GM21737 (cell line): ENCODE measurements around the gene OTOF.

Experiments used
- ATAC-seq: cut with Tn5 transposase; IDR thresholded peaks from one replicate; pipeline ENCODE4 v1.9.1; 2021; ENCODE audit warnings: mild to moderate bottlenecking, moderate library complexity; ENCODE audit not compliant: unreplicated experiment

OTOF gene

GRCh38 chr2:26477911-26478253 lies at the start of gene OTOF:
OTOF (minus strand) TSS chr2:26478124.
- no peak for ATAC-seq

DNA sequence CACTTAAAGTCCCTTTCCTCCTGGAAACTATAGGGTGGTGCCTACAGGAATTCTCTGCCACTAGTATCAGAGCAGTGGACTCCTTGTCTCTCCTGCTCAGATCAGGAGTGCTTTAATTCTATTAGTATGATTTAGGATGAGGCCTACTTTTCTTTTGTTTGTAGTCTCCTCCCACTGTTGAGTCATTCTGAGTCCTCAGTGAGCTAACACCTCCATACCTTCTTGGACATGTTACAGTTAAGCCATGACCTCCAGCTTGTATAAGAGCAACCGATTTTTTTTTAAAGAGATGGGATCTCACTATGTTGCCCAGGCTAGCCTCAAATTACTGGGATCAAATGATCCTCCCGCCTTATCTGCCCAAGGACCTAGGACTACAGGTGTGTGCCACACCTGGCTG lies 48.7 kb upstream of the OTOF start:
- ATAC-seq, result no peak

DNA sequence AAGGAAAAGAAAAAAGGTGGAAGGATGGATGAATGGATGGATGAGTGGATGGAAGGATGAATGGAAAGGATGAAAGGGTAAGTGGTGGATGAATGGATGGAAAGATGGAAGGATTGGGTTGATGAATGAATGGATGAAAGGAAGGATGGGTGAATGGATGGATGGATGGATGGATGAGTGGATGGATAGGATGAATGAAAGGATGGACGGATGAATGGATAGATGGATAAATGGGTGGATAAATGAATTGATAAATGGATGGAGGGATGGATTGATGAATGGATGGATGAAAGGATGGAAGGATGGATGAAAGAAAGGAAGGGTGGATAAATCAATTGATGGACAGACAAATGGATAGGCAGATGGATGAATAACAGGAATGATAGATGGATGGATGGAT lies 48.2 kb upstream of the OTOF start:
- ATAC-seq, result no peak

DNA sequence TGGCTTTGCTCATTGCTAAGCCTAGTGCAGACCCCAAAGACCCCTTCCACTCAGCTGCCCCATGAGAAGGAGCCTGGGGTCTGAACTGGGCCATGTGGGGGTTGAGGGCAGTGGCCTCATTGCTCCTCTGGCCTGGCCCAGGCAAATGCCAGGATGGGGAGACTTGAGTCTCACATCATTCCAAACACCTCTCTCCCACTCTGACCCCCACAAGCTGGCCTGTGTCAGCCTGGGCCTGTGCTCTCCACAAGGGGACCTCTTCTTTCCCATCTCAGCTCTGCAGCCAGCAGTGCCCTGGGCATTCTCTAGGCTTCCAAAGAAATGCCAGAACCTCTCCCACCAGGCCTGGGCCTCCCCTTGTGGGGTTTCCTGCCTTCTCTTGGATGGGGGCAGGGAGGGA lies 45.8 kb upstream of the OTOF start:
- no peak for ATAC-seq

- no peak for ATAC-seq
These were observed 44.8 kb upstream of the OTOF start for GRCh38 chr2:26522751-26523171.

DNA sequence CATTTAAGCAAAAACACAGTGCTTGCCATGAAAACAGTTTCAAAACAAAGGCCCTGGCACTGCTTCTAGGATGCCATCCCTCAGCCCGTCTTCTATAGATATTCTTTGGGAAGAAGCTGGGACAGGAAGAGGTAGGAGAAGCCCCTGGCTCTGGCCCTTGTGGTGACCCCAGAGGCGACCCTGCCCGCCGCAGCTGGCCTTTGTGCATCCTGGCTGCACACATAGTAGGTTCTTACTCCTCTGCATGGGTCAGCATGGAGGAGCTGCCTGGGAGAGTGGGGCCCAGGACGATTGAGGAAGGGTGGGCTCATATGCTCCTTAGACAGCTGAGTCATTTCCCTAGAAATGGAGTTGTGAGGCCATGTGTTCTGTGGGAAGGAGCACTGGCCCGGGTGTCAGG lies 44.4 kb upstream of the OTOF start:
- ATAC-seq, result no peak

GRCh38 chr2:26521913-26522180 lies 43.9 kb upstream of the OTOF start:
- no peak for ATAC-seq

GRCh38 chr2:26521054-26521912 lies 43.4 kb upstream of the OTOF start:
- ATAC-seq, result no peak

DNA sequence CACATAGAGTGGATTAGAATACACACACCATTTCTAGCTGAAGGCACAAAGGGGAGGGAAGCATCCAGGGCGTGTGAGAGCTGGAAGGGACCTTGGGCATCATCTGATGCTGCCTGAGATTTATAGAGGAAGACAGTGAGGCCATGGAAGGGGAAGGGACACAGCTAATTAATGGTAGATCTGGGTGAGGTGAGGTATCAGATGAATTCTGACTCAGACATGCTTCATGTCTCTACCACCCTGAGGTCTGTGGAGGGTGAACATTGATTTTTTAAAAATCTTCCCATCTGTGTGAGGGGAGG lies 42.2 kb upstream of the OTOF start:
- ATAC-seq, result no peak

DNA sequence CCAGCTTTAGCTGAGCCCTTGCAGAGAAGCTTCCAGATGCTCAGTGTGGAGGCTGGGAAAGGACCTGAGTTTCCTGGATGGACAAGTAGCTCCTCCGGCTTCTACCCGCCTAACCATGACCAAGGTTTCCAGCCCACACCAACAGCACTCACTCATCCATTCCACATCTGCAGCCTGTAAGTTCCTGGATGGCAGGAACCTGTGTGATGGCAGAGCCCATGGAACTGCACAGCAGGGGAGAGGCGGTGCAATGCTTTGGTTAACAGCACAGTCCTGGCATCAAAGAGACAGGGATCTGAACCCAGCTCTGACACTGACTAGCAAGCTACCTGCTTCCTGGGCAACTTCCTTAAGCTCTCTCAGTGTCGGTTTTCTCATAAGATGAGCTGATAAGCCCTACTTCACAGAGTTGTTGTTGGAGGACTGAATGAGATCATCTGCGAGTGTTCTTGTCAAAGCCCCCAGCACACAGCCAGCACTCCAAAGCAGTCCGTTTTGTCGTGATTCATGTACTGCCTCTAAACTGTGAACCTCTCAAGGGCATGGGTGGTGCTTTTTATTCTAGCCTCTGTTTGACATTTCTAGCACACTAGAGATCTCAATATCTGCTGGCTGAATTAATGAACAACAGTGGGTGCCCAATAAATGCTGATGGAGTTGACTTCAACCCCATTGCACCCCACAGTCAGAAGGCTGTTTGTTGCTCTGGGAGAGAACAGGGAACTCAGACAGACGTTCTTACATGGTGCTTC lies 41.6 kb upstream of the OTOF start:
- ATAC-seq, result no peak

DNA sequence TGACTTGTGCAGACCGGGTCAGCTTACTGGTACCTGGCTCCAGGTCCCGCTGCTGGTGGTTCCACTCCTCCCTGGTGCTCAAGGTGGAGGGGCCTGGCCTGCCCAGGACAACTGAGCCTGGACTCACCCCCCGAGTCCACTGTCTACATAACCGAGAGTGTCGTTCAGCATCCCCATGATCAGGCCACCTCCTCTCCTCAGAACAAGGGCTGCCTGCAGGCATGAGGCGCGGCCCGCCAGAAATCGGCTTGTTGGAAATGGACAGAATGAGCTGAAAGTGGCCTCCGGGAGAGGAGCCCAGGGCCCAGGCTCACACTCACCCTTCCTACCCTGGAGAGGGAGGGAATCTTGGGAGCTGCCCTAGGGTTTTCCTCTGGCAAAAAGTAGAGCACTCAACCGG lies 38.9 kb upstream of the OTOF start:
- ATAC-seq, result no peak

DNA sequence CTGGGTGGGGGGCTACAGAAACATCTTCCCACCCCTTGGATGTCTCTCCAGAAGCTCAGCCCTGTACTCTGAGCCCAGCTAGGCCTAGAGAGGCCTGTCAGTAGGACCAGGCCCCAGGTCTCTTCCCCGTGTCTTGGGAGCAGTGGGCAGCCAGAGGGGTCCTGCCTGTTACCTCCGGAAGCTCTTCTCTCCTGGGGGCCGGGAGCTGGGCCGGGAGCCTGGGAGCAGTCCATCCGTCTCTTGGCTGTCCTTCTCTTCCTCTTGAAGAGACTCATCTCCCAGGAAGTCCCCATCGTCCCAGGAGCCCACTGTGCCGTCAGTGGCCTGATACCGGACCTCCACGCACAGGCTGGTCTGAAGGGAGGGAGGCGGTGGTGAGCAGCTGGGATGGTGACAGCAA lies 38.3 kb upstream of the OTOF start:
- ATAC-seq, result no peak

GRCh38 chr2:26515771-26516170 lies 37.8 kb upstream of the OTOF start:
- ATAC-seq, result no peak

GRCh38 chr2:26514045-26514444 lies 36.1 kb upstream of the OTOF start:
- ATAC-seq, result no peak

- no peak for ATAC-seq
These were observed 35.3 kb upstream of the OTOF start for GRCh38 chr2:26513261-26513660.

GRCh38 chr2:26511466-26511865 lies 33.5 kb upstream of the OTOF start:
- ATAC-seq, result no peak

DNA sequence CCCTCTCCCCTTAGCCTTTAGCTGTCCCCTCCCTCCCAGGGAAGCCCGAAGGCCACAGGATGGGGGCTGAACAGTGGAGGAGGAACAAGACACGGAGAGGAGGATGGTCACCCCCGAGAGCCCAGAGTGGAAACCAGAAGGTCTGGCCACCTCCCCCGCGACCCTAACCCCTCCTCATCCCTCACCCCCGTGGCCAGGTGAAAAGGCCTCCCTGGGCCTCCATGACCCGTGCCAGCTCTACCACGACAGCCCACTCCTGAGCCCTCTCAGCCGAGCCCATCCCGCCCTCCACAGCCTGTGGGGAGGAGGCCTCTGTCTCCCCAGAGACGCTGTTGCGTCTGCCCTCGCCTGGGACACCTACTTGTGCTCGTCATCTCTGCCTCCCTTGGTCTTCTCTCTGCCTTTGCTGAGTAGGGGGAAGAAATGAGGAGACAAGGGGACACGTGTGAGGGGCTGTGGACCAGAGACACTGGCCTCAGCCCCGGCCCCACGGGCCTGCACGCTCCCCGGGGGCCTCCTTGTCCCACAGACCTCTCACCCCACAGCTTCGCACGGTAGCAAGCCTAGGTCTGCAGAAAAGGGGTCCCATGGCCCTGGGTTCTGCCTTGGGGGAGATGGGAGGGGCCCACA lies 32.5 kb upstream of the OTOF start:
- ATAC-seq, result no peak

DNA sequence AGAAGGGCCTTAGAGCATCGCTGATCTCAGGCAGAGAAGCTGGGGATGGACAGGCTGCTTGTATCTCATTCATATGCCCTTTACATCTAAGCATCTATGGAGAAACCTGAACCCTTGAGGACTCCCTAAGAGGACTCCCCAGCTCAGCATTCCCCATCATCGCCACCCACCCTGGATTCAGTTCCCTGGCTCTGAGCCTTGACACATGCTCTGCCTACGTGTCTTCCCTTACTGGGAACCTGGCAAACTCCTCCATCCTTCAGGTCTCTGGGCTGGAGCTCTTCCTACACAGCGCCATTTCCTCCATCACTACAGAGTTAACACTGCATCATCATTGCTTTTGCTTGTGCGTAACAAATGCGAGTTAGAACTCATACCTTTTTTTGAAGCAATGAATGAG lies 31.2 kb upstream of the OTOF start:
- ATAC-seq, result no peak

- no peak for ATAC-seq
These were observed 30.0 kb upstream of the OTOF start for GRCh38 chr2:26507932-26508331.

DNA sequence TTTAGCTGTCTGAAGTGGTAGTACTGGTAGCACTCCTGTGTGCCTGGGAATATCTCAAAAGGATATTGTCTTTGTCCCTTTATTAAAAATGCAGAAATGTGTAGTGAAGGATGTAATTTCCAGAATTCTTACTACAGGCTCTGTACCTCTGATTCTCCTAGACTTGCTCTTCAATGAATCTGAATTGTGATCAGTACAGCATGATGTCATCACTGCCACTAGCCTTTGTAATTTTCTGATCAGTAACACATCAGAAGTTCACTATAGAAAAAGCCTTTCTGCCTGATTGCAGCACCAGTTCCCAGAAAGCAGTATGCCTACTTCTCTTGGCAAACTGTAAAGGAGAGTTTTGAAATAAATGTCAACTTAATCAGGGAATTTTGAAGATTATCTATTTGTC lies 29.2 kb upstream of the OTOF start:
- ATAC-seq, result no peak

GRCh38 chr2:26506279-26506678 lies 28.4 kb upstream of the OTOF start:
- no peak for ATAC-seq

DNA sequence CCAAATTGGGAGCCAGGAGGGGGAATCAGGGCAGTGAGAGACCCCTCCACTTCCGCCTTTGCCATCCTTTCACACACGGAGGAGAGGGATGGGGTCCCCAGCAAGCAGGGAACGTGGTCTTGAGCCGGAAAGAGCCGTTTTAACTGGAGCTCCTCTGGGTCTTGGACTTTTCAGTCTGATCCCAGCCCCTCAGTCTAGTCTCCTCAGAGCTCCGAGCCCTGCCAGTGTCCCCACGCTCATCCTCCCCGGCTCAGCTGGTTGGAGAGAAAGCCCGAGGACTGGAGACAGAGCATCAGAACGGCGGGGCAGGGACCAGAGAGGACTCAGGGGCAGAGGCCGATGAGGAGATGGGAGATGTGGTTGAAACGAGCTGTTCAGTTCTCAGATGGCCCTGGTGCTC lies 26.1 kb upstream of the OTOF start:
- ATAC-seq, result no peak
